HepG2 (cell line): ENCODE data around the gene KCNIP4. TPM values are rescaled to one million over a fixed set of nuclear protein-coding genes. Genes with fewer than 3 reads are reported as not detected.

ENCODE experiments used
- ATAC-seq: fragments of 200-7000 bp; cut with Tn5 transposase; 3 replicates; pipeline ENCODE4 v1.9.1; 2020; ENCODE audit warnings: mild to moderate bottlenecking, moderate library complexity
- BruUV-seq: library from RNA; stranded (reverse); fragments of 400-500 nt; replicated peaks from 2 replicates; lab custom pipeline; 2021; lab: Mats Ljungman, UMichigan
- CTCF ChIA-PET: fragments of 300-600 bp; formaldehyde crosslinking; extraction: SDS; loops from one replicate; lab custom pipeline; 2021; ENCODE audit warnings: low total read pairs, inconsistent platforms, low intra/inter-chr PET ratio; lab: Yijun Ruan, JAX
- POLR2A ChIA-PET: fragments of 350-600 bp; sonication (Branson Sonifier 250); formaldehyde crosslinking; loops from one replicate; lab custom pipeline; 2020; ENCODE audit warnings: antibody characterized with exemption, inconsistent platforms; lab: Yijun Ruan, JAX
- DNase-seq: peaks from one replicate; pipeline ENCODE4 v3.0.0-alpha.2; 2015; ENCODE audit warnings: low spot score
- FAIRE-seq: peaks from 3 replicates; lab custom pipeline; 2011; peaks lifted over from hg19 to GRCh38; lab: Jason Lieb, UNC
- H2AFZ ChIP-seq: one replicate; pipeline ENCODE4 v1.6.1; 2011; ENCODE audit warnings: low read length, inconsistent platforms
- H3K27ac ChIP-seq: fragments of 300-600 bp; 3 replicates; pipeline ENCODE4 v1.8.0; 2011; ENCODE audit warnings: mixed run types, mild to moderate bottlenecking, mixed read lengths, low read length, inconsistent platforms; ENCODE audit not compliant: insufficient read depth; ENCODE audit errors: extremely low read length
- H3K27me3 ChIP-seq, 2 experiments: fragments of 200-600 bp in 1 of 2; 2 replicates in 1 of 2; 3 replicates in 1 of 2; pipeline versions ENCODE4 v1.6.0 to v1.8.0; 2011; ENCODE audit warnings: low read length in 2 of 2, mild to moderate bottlenecking in 2 of 2, moderate library complexity in 2 of 2, inconsistent platforms in 1 of 2; ENCODE audit not compliant: insufficient read depth in 2 of 2, control insufficient read depth in 1 of 2
- H3K36me3 ChIP-seq, 2 experiments: fragments of 200-600 bp in 1 of 2; replicated peaks in 1 of 2; 2 replicates in 1 of 2; 3 replicates in 1 of 2; pipeline versions ENCODE4 v1.5.1 to v1.8.0; 2011; ENCODE audit warnings: low read length in 2 of 2, inconsistent platforms in 1 of 2; ENCODE audit not compliant: insufficient read depth in 2 of 2, control insufficient read depth in 1 of 2
- H3K4me1 ChIP-seq: 2 replicates; pipeline ENCODE4 v1.5.1; 2012; ENCODE audit warnings: low read length, inconsistent platforms; ENCODE audit not compliant: insufficient read depth
- H3K4me2 ChIP-seq: 2 replicates; pipeline ENCODE4 v1.6.0; 2011; ENCODE audit warnings: low read depth, low read length, inconsistent platforms
- H3K4me3 ChIP-seq, 3 experiments: fragments of 200-600 bp in 1 of 3; sonication (generic), shearing (Covaris generic) in 1 of 3; replicated peaks in 1 of 3; 2 replicates each; pipeline ENCODE4 v1.5.1; 2011 to 2016; ENCODE audit warnings: low read length in 3 of 3, inconsistent platforms in 2 of 3, low read depth in 2 of 3, mild to moderate bottlenecking in 2 of 3, control low read depth in 1 of 3, mixed read lengths in 1 of 3; ENCODE audit not compliant: insufficient read depth in 1 of 3
- H3K79me2 ChIP-seq: one replicate; pipeline ENCODE4 v1.6.1; 2011; ENCODE audit warnings: low read length, inconsistent platforms; ENCODE audit not compliant: insufficient read depth
- H3K9ac ChIP-seq: 2 replicates; pipeline ENCODE4 v1.6.0; 2011; ENCODE audit warnings: mild to moderate bottlenecking, low read depth, low read length, inconsistent platforms; ENCODE audit not compliant: insufficient read depth
- H3K9me3 ChIP-seq: 2 replicates; pipeline ENCODE4 v1.5.1; 2012; ENCODE audit warnings: mild to moderate bottlenecking, low read length
- H4K20me1 ChIP-seq: 2 replicates; pipeline ENCODE4 v1.6.0; 2011; ENCODE audit warnings: inconsistent platforms, mild to moderate bottlenecking, low read length, moderate library complexity; ENCODE audit not compliant: insufficient read depth
- HIC2 ChIP-seq: sonication (generic); formaldehyde crosslinking; IDR thresholded peaks from 2 replicates; pipeline ENCODE4 v1.9.0; 2022; ENCODE audit warnings: low read depth, missing genetic modification reagents
- KAT7 ChIP-seq: IDR thresholded peaks from 2 replicates; pipeline ENCODE4 v1.6.1; 2018; ENCODE audit warnings: borderline replicate concordance, missing compliant biosample characterization
- KDM2A ChIP-seq: sonication (generic); formaldehyde crosslinking; IDR thresholded peaks from 2 replicates; pipeline ENCODE4 v1.4.0; 2020; ENCODE audit warnings: low read depth, missing genetic modification reagents, borderline replicate concordance
- KLF11 ChIP-seq: IDR thresholded peaks from 2 replicates; pipeline ENCODE4 v1.6.1; 2016; ENCODE audit warnings: missing compliant biosample characterization
- NPAS2 ChIP-seq: sonication (generic); formaldehyde crosslinking; IDR thresholded peaks from 2 replicates; pipeline ENCODE4 v1.8.0; 2022; ENCODE audit warnings: mild to moderate bottlenecking, missing genetic modification reagents, borderline replicate concordance
- TEF ChIP-seq: sonication (generic); formaldehyde crosslinking; IDR thresholded peaks from 2 replicates; pipeline ENCODE4 v1.5.0; 2020; ENCODE audit warnings: missing genetic modification reagents
- ZNF296 ChIP-seq: sonication (generic); formaldehyde crosslinking; conservative IDR thresholded peaks from 2 replicates; pipeline ENCODE4 v1.5.0; 2020; ENCODE audit warnings: mild to moderate bottlenecking, missing genetic modification reagents
- ZNF34 ChIP-seq: sonication (generic); formaldehyde crosslinking; IDR thresholded peaks from 2 replicates; pipeline ENCODE4 v1.4.0; 2020; ENCODE audit warnings: mild to moderate bottlenecking, missing genetic modification reagents, borderline replicate concordance
- ZNF703 ChIP-seq: sonication (generic); formaldehyde crosslinking; IDR thresholded peaks from 2 replicates; pipeline ENCODE4 v1.5.1; 2020; ENCODE audit warnings: missing genetic modification reagents, mild to moderate bottlenecking, moderate library complexity, borderline replicate concordance
- WGBS: methylation state at CpG from one replicate; pipeline ENCODE4 v1.1.6; 2017; ENCODE audit warnings: low lambda C conversion rate; 5-methylcytosine and 5-hydroxymethylcytosine counted together
- in situ Hi-C: cut with HindIII; loops from 2 replicates; pipeline ENCODE4 v1.10.0; 2017; ENCODE audit warnings: low pct_unique_long_range_greater_than_20kb; ENCODE audit not compliant: extremely low pct_ligation_motif_present
- intact Hi-C: fragments of 100-400 bp; cut with micrococcal nuclease; formaldehyde crosslinking; loops from one replicate; pipeline ENCODE4 v1.10.0; 2022; ENCODE audit not compliant: unreplicated experiment
- polyA plus RNA-seq, 8 experiments: library from polyadenylated mRNA; depleted of rRNA in 3 of 8; stranded (reverse) in 7 of 8; unstranded in 1 of 8; fragments of >200 nt; fragmentation: Illumina TruSeq in 4 of 8; extraction: Trizol in 4 of 8; gene quantifications; 2 replicates each; pipeline versions ENCODE4 v1.2.1 to v1.2.3, GENCODE V29; 2011 to 2016; ENCODE audit warnings: low read depth in 4 of 8, missing spikeins in 1 of 8, mixed read lengths in 1 of 8; ENCODE audit not compliant: insufficient read depth in 1 of 8
- total RNA-seq, 5 experiments: library from RNA; depleted of rRNA; stranded (reverse); fragments of >200 nt; fragmentation: Illumina TruSeq; extraction: Trizol; gene quantifications; 2 replicates each; pipeline ENCODE4 v1.2.3, GENCODE V29; 2016; ENCODE audit warnings: low read depth in 1 of 5

Gene KCNIP4
- total and polyA plus RNA-seq, 2 of the 13 experiments (the other 11 are each of a cell fraction or from before 2014, with no cell fraction given), result 0.09 TPM; not detected in 1

- DNase-seq (no peak), FAIRE-seq (no peak), ATAC-seq (no peak)
- Histone ChIP-seq H3K9me3 (peaks cover 9% of the 10 kb centered on the region; the same call in 1 of the 2 replicates), H3K4me1 (no peaks in the 10 kb centered on the region), H2AFZ (no peak overlapping the region), H3K4me2 (no peak overlapping the region), H3K27ac (no peak overlapping the region), H3K79me2 (no peaks in the 10 kb centered on the region), H3K27me3 (no peaks in the 10 kb centered on the region), H3K9ac (no peak overlapping the region), H4K20me1 (no peaks in the 10 kb centered on the region), H3K4me3 (no peak overlapping the region), H3K36me3 (no peaks in the 10 kb centered on the region)
- WGBS, result 27% methylated on average over 3 of the region's 3 CpGs
- POLR2A ChIA-PET, result no interaction called here
- in situ Hi-C loops (no loop called here), intact Hi-C loops (no loop called here)
- CTCF ChIA-PET, result no interaction called here
- BruUV-seq, result no TSS peak
- TF ChIP-seq ZNF34 (CRISPR knock-in tag) (no peak), ZNF296 (CRISPR knock-in tag) (no peak), ZNF703 (CRISPR knock-in tag) (no peak), KLF11 (CRISPR knock-in tag) (no peak), NPAS2 (CRISPR knock-in tag) (no peak), TEF (CRISPR knock-in tag) (no peak), HIC2 (no peak), KDM2A (no peak), KAT7 (CRISPR knock-in tag) (no peak)
These were observed 426.3 kb downstream of the KCNIP4 start for GRCh38 chr4:21522296-21522695.
